Measurements from ENCODE around the gene RAB3D. TPM values are rescaled to one million over a fixed set of nuclear protein-coding genes. Genes with fewer than 3 reads are reported as not detected.

Gene RAB3D
- total and polyA plus RNA-seq, 2 experiments from 2014 or later, result 3.8 to 21.2 TPM

GRCh38 chr19:11274533-11275086 is 64.8 kb downstream of the RAB3D start:
- Histone ChIP-seq H4K20me1 (replicated peaks; ENCODE audit: insufficient read depth) (no peaks in the 10 kb centered on the region), H3K9me2 (ENCODE audit: insufficient read depth) (no peaks in the 10 kb centered on the region), H3K79me2 (replicated peaks; ENCODE audit: insufficient read depth) (no peaks in the 10 kb centered on the region), H3K4me3 (no peak overlapping the region), H3K4me2 (no peak overlapping the region), H3K27me3 (ENCODE audit: insufficient read depth) (no peaks in the 10 kb centered on the region), H3F3A (replicated peaks; ENCODE audit: low read depth) (no peaks in the 10 kb centered on the region), H3K27ac (ENCODE audit: low read depth) (no peak overlapping the region), H3K36me3 (ENCODE audit: insufficient read depth) (no peaks in the 10 kb centered on the region), H3K4me1 (ENCODE audit: insufficient read depth) (peaks cover 11% of the 10 kb centered on the region; the same call in 1 of the 2 replicates), H2AFZ (peak overlapping the region; percentile 85; the same call in 1 of the 2 replicates)
- no peaks in the 10 kb centered on the region for H3K27me3 Mint-ChIP-seq (ENCODE audit: insufficient read depth, low read depth, poor library complexity)
- no peak for DNase-seq (ENCODE audit: low spot score)
- TF ChIP-seq, protein P1, sequence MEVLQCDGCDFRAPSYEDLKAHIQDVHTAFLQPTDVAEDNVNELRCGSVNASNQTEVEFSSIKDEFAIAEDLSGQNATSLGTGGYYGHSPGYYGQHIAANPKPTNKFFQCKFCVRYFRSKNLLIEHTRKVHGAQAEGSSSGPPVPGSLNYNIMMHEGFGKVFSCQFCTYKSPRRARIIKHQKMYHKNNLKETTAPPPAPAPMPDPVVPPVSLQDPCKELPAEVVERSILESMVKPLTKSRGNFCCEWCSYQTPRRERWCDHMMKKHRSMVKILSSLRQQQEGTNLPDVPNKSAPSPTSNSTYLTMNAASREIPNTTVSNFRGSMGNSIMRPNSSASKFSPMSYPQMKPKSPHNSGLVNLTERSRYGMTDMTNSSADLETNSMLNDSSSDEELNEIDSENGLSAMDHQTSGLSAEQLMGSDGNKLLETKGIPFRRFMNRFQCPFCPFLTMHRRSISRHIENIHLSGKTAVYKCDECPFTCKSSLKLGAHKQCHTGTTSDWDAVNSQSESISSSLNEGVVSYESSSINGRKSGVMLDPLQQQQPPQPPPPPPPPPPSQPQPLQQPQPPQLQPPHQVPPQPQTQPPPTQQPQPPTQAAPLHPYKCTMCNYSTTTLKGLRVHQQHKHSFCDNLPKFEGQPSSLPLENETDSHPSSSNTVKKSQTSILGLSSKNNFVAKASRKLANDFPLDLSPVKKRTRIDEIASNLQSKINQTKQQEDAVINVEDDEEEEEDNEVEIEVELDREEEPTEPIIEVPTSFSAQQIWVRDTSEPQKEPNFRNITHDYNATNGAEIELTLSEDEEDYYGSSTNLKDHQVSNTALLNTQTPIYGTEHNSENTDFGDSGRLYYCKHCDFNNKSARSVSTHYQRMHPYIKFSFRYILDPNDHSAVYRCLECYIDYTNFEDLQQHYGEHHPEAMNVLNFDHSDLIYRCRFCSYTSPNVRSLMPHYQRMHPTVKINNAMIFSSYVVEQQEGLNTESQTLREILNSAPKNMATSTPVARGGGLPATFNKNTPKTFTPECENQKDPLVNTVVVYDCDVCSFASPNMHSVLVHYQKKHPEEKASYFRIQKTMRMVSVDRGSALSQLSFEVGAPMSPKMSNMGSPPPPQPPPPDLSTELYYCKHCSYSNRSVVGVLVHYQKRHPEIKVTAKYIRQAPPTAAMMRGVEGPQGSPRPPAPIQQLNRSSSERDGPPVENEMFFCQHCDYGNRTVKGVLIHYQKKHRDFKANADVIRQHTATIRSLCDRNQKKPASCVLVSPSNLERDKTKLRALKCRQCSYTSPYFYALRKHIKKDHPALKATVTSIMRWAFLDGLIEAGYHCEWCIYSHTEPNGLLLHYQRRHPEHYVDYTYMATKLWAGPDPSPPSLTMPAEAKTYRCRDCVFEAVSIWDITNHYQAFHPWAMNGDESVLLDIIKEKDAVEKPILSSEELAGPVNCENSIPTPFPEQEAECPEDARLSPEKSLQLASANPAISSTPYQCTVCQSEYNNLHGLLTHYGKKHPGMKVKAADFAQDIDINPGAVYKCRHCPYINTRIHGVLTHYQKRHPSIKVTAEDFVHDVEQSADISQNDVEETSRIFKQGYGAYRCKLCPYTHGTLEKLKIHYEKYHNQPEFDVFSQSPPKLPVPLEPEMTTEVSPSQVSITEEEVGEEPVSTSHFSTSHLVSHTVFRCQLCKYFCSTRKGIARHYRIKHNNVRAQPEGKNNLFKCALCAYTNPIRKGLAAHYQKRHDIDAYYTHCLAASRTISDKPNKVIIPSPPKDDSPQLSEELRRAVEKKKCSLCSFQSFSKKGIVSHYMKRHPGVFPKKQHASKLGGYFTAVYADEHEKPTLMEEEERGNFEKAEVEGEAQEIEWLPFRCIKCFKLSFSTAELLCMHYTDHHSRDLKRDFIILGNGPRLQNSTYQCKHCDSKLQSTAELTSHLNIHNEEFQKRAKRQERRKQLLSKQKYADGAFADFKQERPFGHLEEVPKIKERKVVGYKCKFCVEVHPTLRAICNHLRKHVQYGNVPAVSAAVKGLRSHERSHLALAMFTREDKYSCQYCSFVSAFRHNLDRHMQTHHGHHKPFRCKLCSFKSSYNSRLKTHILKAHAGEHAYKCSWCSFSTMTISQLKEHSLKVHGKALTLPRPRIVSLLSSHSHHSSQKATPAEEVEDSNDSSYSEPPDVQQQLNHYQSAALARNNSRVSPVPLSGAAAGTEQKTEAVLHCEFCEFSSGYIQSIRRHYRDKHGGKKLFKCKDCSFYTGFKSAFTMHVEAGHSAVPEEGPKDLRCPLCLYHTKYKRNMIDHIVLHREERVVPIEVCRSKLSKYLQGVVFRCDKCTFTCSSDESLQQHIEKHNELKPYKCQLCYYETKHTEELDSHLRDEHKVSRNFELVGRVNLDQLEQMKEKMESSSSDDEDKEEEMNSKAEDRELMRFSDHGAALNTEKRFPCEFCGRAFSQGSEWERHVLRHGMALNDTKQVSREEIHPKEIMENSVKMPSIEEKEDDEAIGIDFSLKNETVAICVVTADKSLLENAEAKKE (CRISPR knock-in tag; IDR thresholded peaks at IDR 0.05), result no peak
- TF ChIP-seq EZH2 (IDR thresholded peaks at IDR 0.05; ENCODE audit: low read depth, unreplicated experiment) (no peak), EZH2phosphoT487 (IDR thresholded peaks at IDR 0.05; ENCODE audit: unreplicated experiment) (no peak)
- TF ChIP-seq, protein P2, sequence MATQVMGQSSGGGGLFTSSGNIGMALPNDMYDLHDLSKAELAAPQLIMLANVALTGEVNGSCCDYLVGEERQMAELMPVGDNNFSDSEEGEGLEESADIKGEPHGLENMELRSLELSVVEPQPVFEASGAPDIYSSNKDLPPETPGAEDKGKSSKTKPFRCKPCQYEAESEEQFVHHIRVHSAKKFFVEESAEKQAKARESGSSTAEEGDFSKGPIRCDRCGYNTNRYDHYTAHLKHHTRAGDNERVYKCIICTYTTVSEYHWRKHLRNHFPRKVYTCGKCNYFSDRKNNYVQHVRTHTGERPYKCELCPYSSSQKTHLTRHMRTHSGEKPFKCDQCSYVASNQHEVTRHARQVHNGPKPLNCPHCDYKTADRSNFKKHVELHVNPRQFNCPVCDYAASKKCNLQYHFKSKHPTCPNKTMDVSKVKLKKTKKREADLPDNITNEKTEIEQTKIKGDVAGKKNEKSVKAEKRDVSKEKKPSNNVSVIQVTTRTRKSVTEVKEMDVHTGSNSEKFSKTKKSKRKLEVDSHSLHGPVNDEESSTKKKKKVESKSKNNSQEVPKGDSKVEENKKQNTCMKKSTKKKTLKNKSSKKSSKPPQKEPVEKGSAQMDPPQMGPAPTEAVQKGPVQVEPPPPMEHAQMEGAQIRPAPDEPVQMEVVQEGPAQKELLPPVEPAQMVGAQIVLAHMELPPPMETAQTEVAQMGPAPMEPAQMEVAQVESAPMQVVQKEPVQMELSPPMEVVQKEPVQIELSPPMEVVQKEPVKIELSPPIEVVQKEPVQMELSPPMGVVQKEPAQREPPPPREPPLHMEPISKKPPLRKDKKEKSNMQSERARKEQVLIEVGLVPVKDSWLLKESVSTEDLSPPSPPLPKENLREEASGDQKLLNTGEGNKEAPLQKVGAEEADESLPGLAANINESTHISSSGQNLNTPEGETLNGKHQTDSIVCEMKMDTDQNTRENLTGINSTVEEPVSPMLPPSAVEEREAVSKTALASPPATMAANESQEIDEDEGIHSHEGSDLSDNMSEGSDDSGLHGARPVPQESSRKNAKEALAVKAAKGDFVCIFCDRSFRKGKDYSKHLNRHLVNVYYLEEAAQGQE (IDR thresholded peaks at IDR 0.05; ENCODE audit: unreplicated experiment), result no peak
- no peak overlapping the region for H3K27ac Mint-ChIP-seq
- H3K4me1 Mint-ChIP-seq, result peaks cover 7% of the 10 kb centered on the region; the same call in 2 of the 3 replicates
- peaks cover 24% of the 10 kb centered on the region for H3K9me3 Mint-ChIP-seq
- no peak overlapping the region for H3K4me3 Mint-ChIP-seq
- ATAC-seq, result no peak
- peaks cover 3% of the 10 kb centered on the region; the same call in 1 of the 3 replicates for H3K36me3 Mint-ChIP-seq (ENCODE audit: low read depth)
